ENCODE data around the gene ACTRT3. TPM values are rescaled to one million over a fixed set of nuclear protein-coding genes. Genes with fewer than 3 reads are reported as not detected.

Gene ACTRT3
- total and polyA plus RNA-seq, 2 of the 13 experiments (the other 11 are each of a cell fraction or from before 2014, with no cell fraction given) = 0.42 to 0.97 TPM

GRCh38 chr3:169772305-169772896 is 3.0 kb upstream of the ACTRT3 start (continued):
- TF ChIP-seq PRDM15 (CRISPR knock-in tag; IDR thresholded peaks at IDR 0.05) (no peak), ZNF687 (CRISPR knock-in tag; IDR thresholded peaks at IDR 0.05) (no peak), ARNTL (CRISPR knock-in tag; IDR thresholded peaks at IDR 0.05) (no peak), SMARCE1 (IDR thresholded peaks at IDR 0.05; ENCODE audit: borderline replicate concordance) (no peak), THAP8 (CRISPR knock-in tag; IDR thresholded peaks at IDR 0.05; ENCODE audit: borderline replicate concordance) (no peak), ZFY (CRISPR knock-in tag; IDR thresholded peaks at IDR 0.05) (no peak), ZEB1 (IDR thresholded peaks at IDR 0.05; ENCODE audit: insufficient replicate concordance, low read depth) (peak; percentile 49), ZNF142 (CRISPR knock-in tag; IDR thresholded peaks at IDR 0.05) (0 out of 2 replicates have a peak, but pooled peaks have one; percentile 21), ZNF501 (CRISPR knock-in tag; IDR thresholded peaks at IDR 0.05) (no peak), THAP7 (CRISPR knock-in tag; IDR thresholded peaks at IDR 0.05) (no peak), CENPX (CRISPR knock-in tag; IDR thresholded peaks at IDR 0.05) (no peak), ZNF749 (CRISPR knock-in tag; IDR thresholded peaks at IDR 0.05; ENCODE audit: borderline replicate concordance) (no peak), CHCHD3 (CRISPR knock-in tag; IDR thresholded peaks at IDR 0.05) (no peak), ZBTB7A (CRISPR knock-in tag; IDR thresholded peaks at IDR 0.05) (no peak)
